Panc1 (cell line): ENCODE measurements around the gene IGSF11.

Experiments
- POLR2AphosphoS5 ChIP-seq: IDR thresholded peaks from 2 replicates; pipeline ENCODE4 v1.6.1; 2012; ENCODE audit warnings: mild to moderate bottlenecking, low read depth, low read length, moderate library complexity
- SIN3A ChIP-seq: IDR thresholded peaks from 2 replicates; pipeline ENCODE4 v1.6.1; 2012; ENCODE audit warnings: low read depth, mild to moderate bottlenecking, low read length, moderate library complexity, borderline replicate concordance; ENCODE audit not compliant: insufficient read depth
- TF ChIP-seq, protein P1 (sequence below), 2 experiments: IDR thresholded peaks; 2 replicates each; pipeline ENCODE4 v1.6.1; 2011 to 2012; ENCODE audit warnings: low read depth in 2 of 2, control low read depth in 1 of 2, low read length in 1 of 2, mild to moderate bottlenecking in 1 of 2, moderate library complexity in 1 of 2; ENCODE audit not compliant: insufficient read depth in 1 of 2
- TF ChIP-seq, protein P2 (sequence below): fragments of 450-650 bp; IDR thresholded peaks from 2 replicates; pipeline ENCODE4 v1.5.1; 2017; ENCODE audit warnings: mild to moderate bottlenecking

DNA sequence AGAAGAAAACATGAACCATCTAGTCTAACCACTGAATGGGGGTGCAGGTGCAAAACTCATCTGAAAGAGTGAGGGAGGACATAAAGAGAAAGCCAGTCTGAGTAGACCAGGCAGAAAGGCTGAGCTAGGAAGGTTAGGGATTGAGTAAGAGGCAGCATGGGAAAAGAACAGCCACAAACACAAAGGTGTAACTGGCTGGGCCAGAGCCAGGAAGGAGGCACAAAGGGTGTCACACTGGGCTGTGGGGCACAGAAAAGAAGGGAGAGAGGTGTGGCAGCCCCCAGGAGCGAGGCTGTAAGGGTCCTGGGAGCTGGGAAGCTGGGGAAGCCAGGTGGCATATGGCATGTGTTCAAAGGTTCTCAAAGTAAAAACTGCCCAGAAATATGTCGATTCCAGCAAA, 18.7 kb downstream of the IGSF11 start:
- TF ChIP-seq, protein P1, sequence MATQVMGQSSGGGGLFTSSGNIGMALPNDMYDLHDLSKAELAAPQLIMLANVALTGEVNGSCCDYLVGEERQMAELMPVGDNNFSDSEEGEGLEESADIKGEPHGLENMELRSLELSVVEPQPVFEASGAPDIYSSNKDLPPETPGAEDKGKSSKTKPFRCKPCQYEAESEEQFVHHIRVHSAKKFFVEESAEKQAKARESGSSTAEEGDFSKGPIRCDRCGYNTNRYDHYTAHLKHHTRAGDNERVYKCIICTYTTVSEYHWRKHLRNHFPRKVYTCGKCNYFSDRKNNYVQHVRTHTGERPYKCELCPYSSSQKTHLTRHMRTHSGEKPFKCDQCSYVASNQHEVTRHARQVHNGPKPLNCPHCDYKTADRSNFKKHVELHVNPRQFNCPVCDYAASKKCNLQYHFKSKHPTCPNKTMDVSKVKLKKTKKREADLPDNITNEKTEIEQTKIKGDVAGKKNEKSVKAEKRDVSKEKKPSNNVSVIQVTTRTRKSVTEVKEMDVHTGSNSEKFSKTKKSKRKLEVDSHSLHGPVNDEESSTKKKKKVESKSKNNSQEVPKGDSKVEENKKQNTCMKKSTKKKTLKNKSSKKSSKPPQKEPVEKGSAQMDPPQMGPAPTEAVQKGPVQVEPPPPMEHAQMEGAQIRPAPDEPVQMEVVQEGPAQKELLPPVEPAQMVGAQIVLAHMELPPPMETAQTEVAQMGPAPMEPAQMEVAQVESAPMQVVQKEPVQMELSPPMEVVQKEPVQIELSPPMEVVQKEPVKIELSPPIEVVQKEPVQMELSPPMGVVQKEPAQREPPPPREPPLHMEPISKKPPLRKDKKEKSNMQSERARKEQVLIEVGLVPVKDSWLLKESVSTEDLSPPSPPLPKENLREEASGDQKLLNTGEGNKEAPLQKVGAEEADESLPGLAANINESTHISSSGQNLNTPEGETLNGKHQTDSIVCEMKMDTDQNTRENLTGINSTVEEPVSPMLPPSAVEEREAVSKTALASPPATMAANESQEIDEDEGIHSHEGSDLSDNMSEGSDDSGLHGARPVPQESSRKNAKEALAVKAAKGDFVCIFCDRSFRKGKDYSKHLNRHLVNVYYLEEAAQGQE (IDR thresholded peaks at IDR 0.05; ENCODE audit: insufficient read depth in 1 of 2, low read depth in 2 of 2, low read length in 1 of 2), result no peak
- TF ChIP-seq, protein P2, sequence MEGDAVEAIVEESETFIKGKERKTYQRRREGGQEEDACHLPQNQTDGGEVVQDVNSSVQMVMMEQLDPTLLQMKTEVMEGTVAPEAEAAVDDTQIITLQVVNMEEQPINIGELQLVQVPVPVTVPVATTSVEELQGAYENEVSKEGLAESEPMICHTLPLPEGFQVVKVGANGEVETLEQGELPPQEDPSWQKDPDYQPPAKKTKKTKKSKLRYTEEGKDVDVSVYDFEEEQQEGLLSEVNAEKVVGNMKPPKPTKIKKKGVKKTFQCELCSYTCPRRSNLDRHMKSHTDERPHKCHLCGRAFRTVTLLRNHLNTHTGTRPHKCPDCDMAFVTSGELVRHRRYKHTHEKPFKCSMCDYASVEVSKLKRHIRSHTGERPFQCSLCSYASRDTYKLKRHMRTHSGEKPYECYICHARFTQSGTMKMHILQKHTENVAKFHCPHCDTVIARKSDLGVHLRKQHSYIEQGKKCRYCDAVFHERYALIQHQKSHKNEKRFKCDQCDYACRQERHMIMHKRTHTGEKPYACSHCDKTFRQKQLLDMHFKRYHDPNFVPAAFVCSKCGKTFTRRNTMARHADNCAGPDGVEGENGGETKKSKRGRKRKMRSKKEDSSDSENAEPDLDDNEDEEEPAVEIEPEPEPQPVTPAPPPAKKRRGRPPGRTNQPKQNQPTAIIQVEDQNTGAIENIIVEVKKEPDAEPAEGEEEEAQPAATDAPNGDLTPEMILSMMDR, result no peak
- TF ChIP-seq SIN3A (no peak), POLR2AphosphoS5 (no peak)
